HUES6 (cell line): ENCODE data around the gene MEGF11.

Experiments
- H3K27ac ChIP-seq: 2 replicates; pipeline ENCODE4 v1.7.0; 2013; ENCODE audit warnings: low read depth, mild to moderate bottlenecking, low read length, inconsistent platforms
- H3K27me3 ChIP-seq: 2 replicates; pipeline ENCODE4 v1.6.1; 2013; ENCODE audit warnings: low read length; ENCODE audit not compliant: control insufficient read depth, insufficient read depth
- H3K36me3 ChIP-seq: 2 replicates; pipeline ENCODE4 v1.6.1; 2013; ENCODE audit warnings: low read length; ENCODE audit not compliant: control insufficient read depth, insufficient read depth
- H3K4me1 ChIP-seq: 2 replicates; pipeline ENCODE4 v1.6.1; 2013; ENCODE audit warnings: low read length; ENCODE audit not compliant: control insufficient read depth, insufficient read depth
- H3K4me3 ChIP-seq: 2 replicates; pipeline ENCODE4 v1.5.1; 2013; ENCODE audit warnings: low read depth, low read length
- H3K9ac ChIP-seq: one replicate; pipeline ENCODE4 v1.6.1; 2013; ENCODE audit warnings: mild to moderate bottlenecking, low read length
- H3K9me3 ChIP-seq: 2 replicates; pipeline ENCODE4 v1.6.1; 2013; ENCODE audit warnings: low read depth, low read length; ENCODE audit not compliant: control insufficient read depth, insufficient read depth

Gene MEGF11

GRCh38 chr15:66047321-66048024, 206.1 kb downstream of the MEGF11 start:
- peaks cover 16% of the 10 kb centered on the region for H3K4me1 ChIP-seq
- H3K4me3 ChIP-seq = no peak overlapping the region
- H3K36me3 ChIP-seq = no peaks in the 10 kb centered on the region
- no peak overlapping the region for H3K27ac ChIP-seq
- H3K9ac ChIP-seq = no peak overlapping the region
- H3K9me3 ChIP-seq = no peaks in the 10 kb centered on the region
- no peaks in the 10 kb centered on the region for H3K27me3 ChIP-seq

- Histone ChIP-seq H3K9me3 (no peaks in the 10 kb centered on the region), H3K27me3 (no peaks in the 10 kb centered on the region), H3K36me3 (no peaks in the 10 kb centered on the region), H3K4me1 (peaks cover 23% of the 10 kb centered on the region), H3K4me3 (no peak overlapping the region), H3K27ac (no peak overlapping the region), H3K9ac (no peak overlapping the region)
Observed at GRCh38 chr15:66046751-66047150, 206.8 kb downstream of the MEGF11 start.

GRCh38 chr15:66046326-66046725, 207.2 kb downstream of the MEGF11 start:
- H3K4me3 ChIP-seq = no peak overlapping the region
- H3K27me3 ChIP-seq = no peaks in the 10 kb centered on the region
- H3K9me3 ChIP-seq = no peaks in the 10 kb centered on the region
- H3K4me1 ChIP-seq = peaks cover 27% of the 10 kb centered on the region
- H3K9ac ChIP-seq = no peak overlapping the region
- H3K36me3 ChIP-seq = no peaks in the 10 kb centered on the region
- H3K27ac ChIP-seq = no peak overlapping the region

- no peaks in the 10 kb centered on the region for H3K36me3 ChIP-seq
- H3K27me3 ChIP-seq = no peaks in the 10 kb centered on the region
Observed at GRCh38 chr15:66045542-66045941, 208.0 kb downstream of the MEGF11 start.

GRCh38 chr15:66044837-66045236, 208.7 kb downstream of the MEGF11 start:
- H3K27ac ChIP-seq = no peak overlapping the region
- no peaks in the 10 kb centered on the region for H3K9me3 ChIP-seq
- no peak overlapping the region for H3K9ac ChIP-seq
- no peak overlapping the region for H3K4me3 ChIP-seq
- H3K27me3 ChIP-seq = no peaks in the 10 kb centered on the region
- H3K4me1 ChIP-seq = peaks cover 42% of the 10 kb centered on the region
- no peaks in the 10 kb centered on the region for H3K36me3 ChIP-seq

More at GRCh38 chr15:66045542-66045941, 208.0 kb downstream of the MEGF11 start:
- Histone ChIP-seq H3K9me3 (no peaks in the 10 kb centered on the region), H3K9ac (no peak overlapping the region), H3K4me3 (no peak overlapping the region), H3K4me1 (peaks cover 34% of the 10 kb centered on the region), H3K27ac (no peak overlapping the region)

- H3K4me3 ChIP-seq = no peak overlapping the region
- H3K27me3 ChIP-seq = no peaks in the 10 kb centered on the region
- H3K9ac ChIP-seq = no peak overlapping the region
Observed at GRCh38 chr15:66043264-66043663, 210.3 kb downstream of the MEGF11 start.

GRCh38 chr15:66042624-66043023, 210.9 kb downstream of the MEGF11 start:
- H3K9me3 ChIP-seq = no peaks in the 10 kb centered on the region
- no peak overlapping the region for H3K4me3 ChIP-seq
- no peaks in the 10 kb centered on the region for H3K27me3 ChIP-seq
- peaks cover 44% of the 10 kb centered on the region for H3K4me1 ChIP-seq
- H3K27ac ChIP-seq = peak overlapping the region; percentile 57; the same call in 1 of the 2 replicates
- H3K9ac ChIP-seq = peak overlapping the region; percentile 7
- H3K36me3 ChIP-seq = no peaks in the 10 kb centered on the region

More at GRCh38 chr15:66043264-66043663, 210.3 kb downstream of the MEGF11 start:
- H3K4me1 ChIP-seq = peaks cover 44% of the 10 kb centered on the region
- H3K36me3 ChIP-seq = no peaks in the 10 kb centered on the region
- no peak overlapping the region; the same call in 1 of the 2 replicates for H3K27ac ChIP-seq
- no peaks in the 10 kb centered on the region for H3K9me3 ChIP-seq

- H3K9ac ChIP-seq = no peak overlapping the region
Observed at GRCh38 chr15:66041276-66041675, 212.3 kb downstream of the MEGF11 start.

GRCh38 chr15:66040211-66040892, 213.2 kb downstream of the MEGF11 start:
- Histone ChIP-seq H3K9me3 (no peaks in the 10 kb centered on the region), H3K27me3 (no peaks in the 10 kb centered on the region), H3K27ac (no peak overlapping the region), H3K9ac (no peak overlapping the region), H3K36me3 (no peaks in the 10 kb centered on the region), H3K4me1 (peaks cover 47% of the 10 kb centered on the region), H3K4me3 (no peak overlapping the region)

More at GRCh38 chr15:66041276-66041675, 212.3 kb downstream of the MEGF11 start:
- Histone ChIP-seq H3K27me3 (no peaks in the 10 kb centered on the region), H3K9me3 (no peaks in the 10 kb centered on the region), H3K36me3 (no peaks in the 10 kb centered on the region), H3K4me1 (peaks cover 47% of the 10 kb centered on the region), H3K4me3 (no peak overlapping the region), H3K27ac (no peak overlapping the region)

GRCh38 chr15:66039117-66039871, 214.3 kb downstream of the MEGF11 start:
- Histone ChIP-seq H3K4me1 (peaks cover 47% of the 10 kb centered on the region), H3K4me3 (peak overlapping the region; percentile 13; the same call in 1 of the 2 replicates), H3K9ac (no peak overlapping the region), H3K36me3 (no peaks in the 10 kb centered on the region), H3K27me3 (no peaks in the 10 kb centered on the region), H3K9me3 (no peaks in the 10 kb centered on the region), H3K27ac (no peak overlapping the region)
